GM13976 (cell line): ENCODE results near the gene DMC1.
"Not testable (repeated sequence)": the region's sequence is repeated elsewhere in the genome, so short reads cannot be mapped to it uniquely, and the experiment has no call there.

Source experiments
- DNase-seq: peaks from one replicate; pipeline ENCODE4 v3.0.0; 2012; ENCODE audit warnings: low spot score
- CTCF ChIP-seq: IDR thresholded peaks from 2 replicates; pipeline ENCODE4 v1.5.1; 2012; ENCODE audit warnings: borderline replicate concordance, mild to moderate bottlenecking; ENCODE audit not compliant: insufficient read depth; ENCODE audit errors: extremely low read depth, missing control alignments, control extremely low read depth
- in situ Hi-C: fragments of 300-500 bp; cut with MboI; formaldehyde crosslinking; loops from one replicate; pipeline ENCODE4 v1.12.0; 2022; ENCODE audit warnings: low sequenced_read_pairs, mixed read lengths, inconsistent platforms; ENCODE audit not compliant: unreplicated experiment

Gene DMC1

GRCh38 chr22:38601221-38601764 is 31.3 kb upstream of the DMC1 start:
- in situ Hi-C loops, result no loop called here
- TF ChIP-seq CTCF, result no peak
- no peak for DNase-seq

GRCh38 chr22:38599466-38599865 is 29.5 kb upstream of the DMC1 start:
- no peak for DNase-seq
- TF ChIP-seq CTCF, result no peak
- in situ Hi-C loops, result no loop called here

GRCh38 chr22:38582923-38583322 is 12.9 kb upstream of the DMC1 start:
- DNase-seq, in situ Hi-C loops: not testable (repeated sequence)

GRCh38 chr22:38578505-38578904 is 8.5 kb upstream of the DMC1 start:
- in situ Hi-C loops, result loop anchor here (10.0 kb wide), 1 partner anchor 524 kb away; the partner anchor contains the start of gene PICK1
- TF ChIP-seq CTCF, result no peak
- no peak for DNase-seq

GRCh38 chr22:38572065-38572464 is 2.1 kb upstream of the DMC1 start:
- in situ Hi-C loops, result loop anchor here (10.0 kb wide), 1 partner anchor 517 kb away; the partner anchor contains the start of gene PICK1
- peak; percentile 51 for TF ChIP-seq CTCF
- DNase-seq, result peak; percentile 50

- in situ Hi-C loops, result loop anchor here (10.0 kb wide), 1 partner anchor 516 kb away; the partner anchor contains the start of gene PICK1
- DNase-seq, result peak; percentile 29
- peak; percentile 20 for TF ChIP-seq CTCF
Measured at GRCh38 chr22:38570779-38571364, 889 bp upstream of the DMC1 start.

GRCh38 chr22:38569181-38569971 is 607 bp downstream of the DMC1 start:
- in situ Hi-C loops, result no loop called here
- DNase-seq, result no peak
- no peak for TF ChIP-seq CTCF
